B cell (primary cell): ENCODE data around the gene ABHD10.

Experiments used
- CTCF ChIP-seq: fragments of 200-600 bp; IDR thresholded peaks from one replicate; pipeline ENCODE4 v1.8.0; 2022; ENCODE audit warnings: antibody characterized with exemption, mild to moderate bottlenecking
- EZH2 ChIP-seq: IDR thresholded peaks from 2 replicates; pipeline ENCODE4 v1.6.1; 2012; ENCODE audit warnings: borderline replicate concordance, low read depth, mild to moderate bottlenecking, moderate library complexity, low read length; ENCODE audit not compliant: insufficient read depth, poor library complexity, severe bottlenecking

- TF ChIP-seq EZH2 (no peak), CTCF (no peak)
Measured at GRCh38 chr3:111956449-111956848, 22.4 kb upstream of the ABHD10 start.
